Limb (tissue), 2 donors: ENCODE measurements around the gene TOMM20.

Experiments
- DNase-seq, 2 donors: peaks; one replicate each; pipeline ENCODE4 v3.0.0-alpha.2; 2016; ENCODE audit errors: extremely low spot score in 2 of 2

The TOMM20 gene

DNA sequence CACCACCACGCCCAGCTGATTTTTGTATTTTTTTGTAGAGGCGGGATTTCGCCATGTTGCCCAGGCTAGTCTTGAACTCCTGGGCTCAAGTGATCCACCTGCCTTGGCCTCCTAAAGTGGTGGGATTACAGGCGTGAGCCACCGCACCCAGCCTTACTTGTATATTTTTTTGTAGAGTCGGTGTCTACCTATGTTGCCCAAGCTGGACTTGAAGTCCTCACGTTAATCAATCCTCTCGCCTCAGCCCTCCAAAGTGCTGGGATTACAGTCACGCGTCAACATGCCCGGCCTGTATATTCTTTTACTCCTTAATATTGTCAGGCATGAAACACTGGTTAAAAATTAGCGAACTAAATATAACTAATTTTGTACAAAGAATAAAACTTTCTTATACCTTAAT is 5.5 kb upstream of the TOMM20 start:
- no peak for DNase-seq

DNA sequence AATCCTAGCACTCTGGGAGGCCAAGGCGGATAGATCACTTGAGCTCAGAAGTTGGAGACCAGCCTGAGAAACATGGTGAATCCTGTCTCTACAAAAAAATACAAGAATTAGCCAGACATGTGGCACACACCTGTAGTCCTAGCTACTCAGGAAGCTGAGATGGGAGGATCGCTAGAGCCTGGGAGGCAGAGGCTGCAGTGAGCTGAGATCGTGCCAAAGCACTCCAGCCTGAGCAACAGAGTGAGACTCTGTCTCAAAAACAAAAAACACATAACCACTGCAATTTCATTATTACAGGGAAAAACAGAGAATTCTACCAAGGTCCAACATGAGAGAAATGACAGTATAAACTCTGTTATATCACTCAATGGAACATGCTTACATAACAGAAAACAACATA is 4.4 kb upstream of the TOMM20 start:
- DNase-seq = no peak

DNA sequence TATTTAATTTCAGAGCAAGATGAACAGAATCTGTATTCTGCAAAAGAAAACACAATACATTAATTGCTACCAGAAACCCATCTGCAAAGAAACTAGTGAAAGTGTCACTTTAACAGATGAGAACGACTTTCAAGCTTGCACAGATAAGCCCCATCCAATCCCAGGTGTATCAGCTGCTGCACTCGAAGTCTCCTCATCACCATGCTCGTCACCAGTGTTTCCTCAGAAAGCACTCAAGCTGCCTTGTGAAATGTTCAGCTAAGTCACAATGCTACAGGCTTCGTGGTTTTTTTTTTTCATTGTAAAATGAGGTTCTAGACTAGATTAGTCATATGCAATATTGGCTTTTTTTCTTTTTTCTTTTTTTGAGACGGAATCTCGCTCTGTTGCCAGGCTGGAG is 3.3 kb upstream of the TOMM20 start:
- DNase-seq = no peak

DNA sequence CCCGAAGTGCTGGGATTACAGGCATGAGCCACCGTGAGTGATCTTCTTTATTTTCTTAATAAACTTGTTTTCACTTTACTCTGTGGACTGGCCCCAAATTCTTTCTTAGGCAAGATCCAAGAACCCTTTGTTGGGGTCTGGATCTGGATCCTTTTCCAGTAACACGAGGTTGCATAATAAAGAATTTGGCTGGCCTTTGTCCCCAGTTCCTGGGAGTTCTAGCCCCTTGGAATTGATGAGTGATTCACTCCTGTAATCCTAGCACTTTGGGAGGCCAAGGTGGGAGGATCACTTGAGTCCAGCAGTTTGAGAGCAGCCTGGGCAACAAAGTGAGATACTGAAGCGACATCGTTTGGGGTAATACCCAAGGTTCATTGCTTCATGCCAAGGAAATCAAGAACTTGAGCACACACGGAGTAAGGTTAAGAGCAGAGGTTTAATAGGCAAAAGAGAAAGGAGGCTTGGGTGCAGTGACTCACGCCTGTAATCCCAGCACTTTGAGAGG is 2.2 kb upstream of the TOMM20 start:
- no peak for DNase-seq

DNA sequence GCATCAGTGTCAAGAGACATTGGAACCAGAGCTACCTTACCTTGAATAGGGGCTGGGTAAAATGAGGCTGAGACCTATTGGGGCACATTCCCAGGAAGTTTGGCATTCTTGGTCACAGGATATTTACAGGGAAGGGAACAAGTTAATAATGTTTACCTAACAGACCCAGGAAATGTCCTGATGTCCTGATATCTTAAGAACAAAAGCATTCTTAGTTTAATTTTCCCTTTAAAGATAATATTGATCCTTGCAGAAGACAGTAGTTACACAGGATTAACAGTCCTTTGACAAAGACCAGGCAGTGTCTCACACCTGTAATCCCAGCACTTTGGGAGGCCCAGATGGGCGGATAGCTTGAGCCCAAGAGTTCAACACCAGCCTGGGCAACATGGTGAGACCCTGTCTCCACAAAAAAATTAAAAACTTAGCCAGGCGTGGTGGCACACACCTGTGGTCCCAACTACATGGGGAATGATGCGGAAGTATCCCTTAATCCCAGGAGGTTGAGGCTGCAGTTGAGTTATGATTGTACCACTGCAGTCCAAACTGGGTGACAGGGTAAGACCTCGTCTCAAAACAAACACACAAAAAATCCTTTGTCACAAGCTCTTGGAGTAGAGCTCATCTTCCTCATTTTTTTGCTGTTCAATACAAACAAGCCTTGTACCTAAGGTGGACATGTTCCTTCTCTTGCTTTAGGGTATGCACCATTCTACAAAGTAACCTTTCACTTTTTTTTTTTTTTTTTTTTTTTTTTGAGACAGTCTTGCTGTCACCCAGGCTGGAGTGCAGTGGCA is 1.3 kb upstream of the TOMM20 start:
- no peak for DNase-seq

DNA sequence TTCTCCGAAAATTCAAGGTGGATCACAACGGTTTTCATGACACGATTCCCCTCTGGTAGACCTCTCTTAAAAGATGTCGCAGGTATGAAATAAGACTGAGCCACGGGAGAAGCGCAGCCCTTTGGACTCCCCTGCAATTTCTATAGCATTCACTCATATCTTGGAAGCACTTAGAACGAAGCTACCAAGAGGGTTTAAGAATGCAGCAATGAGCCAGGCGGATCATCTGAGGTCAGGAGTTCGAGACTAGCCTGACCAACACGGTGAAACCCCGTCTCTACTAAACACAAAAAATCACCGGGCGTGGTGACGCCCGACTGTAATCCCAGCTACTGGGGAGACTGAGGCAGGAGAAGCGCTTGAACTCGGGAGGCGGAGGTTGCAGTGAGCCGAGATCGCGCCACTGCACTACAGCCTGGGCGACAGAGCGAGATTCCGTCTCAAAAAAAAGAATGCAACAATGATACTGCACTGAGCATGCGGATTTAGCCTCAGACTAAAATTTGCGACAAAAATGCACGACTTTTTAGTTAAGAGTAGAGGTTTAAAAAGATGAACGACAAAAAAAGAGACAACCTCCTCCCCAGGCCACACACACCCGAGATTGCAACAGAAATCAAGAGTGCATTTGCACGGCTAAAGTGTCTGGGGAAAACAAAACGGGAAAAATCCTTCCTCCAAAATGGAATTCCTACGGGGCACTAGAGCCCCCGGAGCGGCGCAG is 743 bp downstream of the TOMM20 start:
- no peak for DNase-seq

DNA sequence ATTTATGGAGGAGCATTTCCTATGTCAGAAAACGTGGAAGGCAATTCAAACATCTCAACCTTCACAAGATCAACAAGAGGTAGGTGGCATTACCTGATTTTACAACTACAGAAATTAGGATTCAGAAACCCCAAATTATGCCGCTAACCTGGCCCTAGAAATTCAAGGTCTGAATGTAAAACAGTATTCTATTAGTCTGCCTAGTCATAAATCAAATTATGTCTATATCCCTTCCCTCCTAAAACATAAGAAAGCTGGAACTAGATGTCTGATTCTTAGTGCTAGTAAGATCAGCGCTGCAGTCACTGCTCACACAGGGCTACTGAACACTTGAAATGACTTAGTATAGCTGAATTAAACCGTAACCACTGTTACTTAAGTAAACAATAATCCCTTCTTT is 1.4 kb downstream of the TOMM20 start:
- no peak for DNase-seq

DNA sequence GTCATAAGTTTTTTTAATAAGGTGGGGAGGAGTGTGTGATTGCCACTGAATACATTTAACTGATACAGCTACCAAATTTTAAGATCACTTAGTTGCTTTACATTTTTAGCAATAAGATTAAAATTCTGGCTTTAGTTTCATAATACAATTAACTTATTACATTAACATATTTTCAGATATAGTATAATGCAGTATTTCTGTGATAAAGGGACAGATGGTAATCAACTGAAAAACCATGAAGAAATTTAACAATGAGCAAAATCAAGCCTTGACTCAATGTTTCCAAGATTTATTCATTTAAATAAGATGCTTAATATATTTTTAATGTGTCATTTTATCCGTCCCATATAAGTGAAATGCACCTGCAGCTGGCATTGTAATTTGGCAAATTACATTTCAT is 4.0 kb downstream of the TOMM20 start:
- no peak for DNase-seq

DNA sequence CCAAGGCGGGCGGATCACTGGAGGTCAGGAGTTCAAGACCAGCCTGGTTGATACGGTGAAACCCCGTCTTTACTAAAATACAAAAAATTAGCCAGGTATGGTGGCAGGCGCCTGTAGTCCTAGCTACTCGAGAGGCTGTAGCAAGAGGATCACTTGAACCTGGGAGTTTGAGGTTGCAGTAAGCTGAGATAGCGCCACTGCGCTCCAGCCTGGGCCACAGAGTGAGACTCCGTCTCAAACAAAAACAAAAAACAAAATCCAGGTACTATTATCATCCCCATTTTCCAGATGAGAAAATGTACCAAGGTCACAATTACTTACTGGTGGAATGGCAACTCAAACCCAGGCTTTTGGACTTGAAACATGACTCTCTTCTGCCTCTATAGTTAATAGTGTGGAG is 4.5 kb downstream of the TOMM20 start:
- no peak for DNase-seq

DNA sequence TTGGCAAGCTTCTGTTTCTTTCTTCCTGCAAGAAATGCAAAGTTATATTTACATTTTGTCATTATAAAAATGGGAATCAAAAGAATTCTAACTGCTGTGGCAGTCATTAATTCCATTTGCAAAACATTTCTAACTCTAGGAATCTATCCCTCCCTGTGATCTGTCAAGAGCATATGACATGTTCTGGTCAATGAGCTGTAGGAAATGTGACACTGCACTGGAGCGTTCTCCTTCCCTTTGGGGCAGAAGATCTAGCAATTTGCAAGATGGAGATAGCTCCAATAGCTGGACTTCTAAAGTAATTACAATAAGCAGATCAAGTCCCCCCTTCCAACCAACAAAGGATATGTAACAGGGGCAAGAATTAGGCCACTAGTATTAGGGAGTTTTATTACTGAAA is 6.3 kb downstream of the TOMM20 start:
- no peak for DNase-seq

DNA sequence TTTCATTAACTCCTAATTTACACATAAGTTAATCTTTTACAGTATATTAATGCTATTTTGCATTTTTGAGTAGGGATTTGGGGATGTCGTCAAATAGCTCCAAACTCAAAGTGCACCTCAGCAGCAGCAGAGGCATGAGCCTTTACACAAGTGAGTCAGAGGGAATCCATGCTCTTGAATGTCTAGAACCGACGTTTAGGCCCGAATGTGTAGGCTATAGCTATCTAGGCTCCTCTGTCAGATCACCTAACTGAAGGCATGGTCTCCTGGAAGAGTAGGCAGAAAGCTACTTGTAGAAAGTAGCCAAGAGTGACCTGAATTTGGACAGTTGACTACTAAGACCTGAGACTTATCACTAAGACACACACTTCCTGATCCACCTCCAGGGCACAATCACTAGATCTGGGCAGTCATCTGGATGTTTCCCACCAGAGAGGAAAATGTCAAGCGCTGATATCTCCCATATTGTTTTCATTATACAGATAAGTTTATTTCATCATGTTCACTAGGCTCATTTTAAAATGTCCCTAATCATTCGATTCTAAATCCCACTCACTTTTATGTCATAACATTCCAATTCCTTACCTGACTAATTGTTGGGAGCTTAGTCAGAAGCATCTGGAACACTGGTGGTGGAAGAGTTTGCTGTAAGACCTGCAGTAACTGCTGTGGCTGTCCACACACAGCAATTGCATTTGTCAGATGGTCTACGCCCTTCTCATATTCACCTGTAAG is 15.3 kb downstream of the TOMM20 start:
- no peak for DNase-seq

DNA sequence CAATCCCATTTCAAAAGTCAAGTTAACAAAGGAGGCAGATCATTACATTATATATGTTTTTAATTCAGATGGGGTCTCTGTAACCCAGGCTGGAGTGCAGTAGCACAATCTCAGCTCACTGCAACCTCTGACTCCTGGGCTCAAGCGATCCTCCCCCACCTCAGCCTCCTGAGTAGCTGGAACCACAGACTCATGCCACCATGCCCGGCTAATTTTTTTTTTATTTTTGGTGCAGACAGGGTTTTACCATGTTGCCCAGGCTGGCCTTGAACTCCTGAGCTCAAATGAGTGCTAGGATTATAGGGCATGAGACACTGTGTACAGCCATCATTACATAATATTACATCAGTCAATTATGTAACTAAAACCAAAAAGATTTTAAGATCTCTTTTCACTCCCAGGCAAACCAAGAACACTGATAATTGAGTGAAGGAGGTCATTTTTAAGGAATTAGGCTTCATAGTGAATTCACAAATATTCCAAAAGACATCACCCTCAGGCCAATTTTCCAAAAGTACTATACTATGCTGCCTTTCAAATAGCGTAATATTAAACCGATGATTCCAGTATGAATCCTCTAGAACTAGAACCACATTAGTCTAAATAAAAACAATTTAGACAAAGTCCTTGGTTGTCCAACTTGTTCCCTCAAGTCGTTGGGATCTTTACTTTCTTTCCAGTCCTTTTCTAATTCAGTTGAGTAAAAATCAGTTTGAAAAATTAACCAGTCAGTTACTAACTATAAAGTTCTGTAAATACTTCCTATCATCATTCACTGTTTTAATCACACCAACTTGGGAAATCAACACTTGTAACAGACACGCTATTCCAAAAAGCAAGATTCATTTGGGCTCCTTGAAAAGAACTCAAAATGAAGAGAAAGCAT is 16.1 kb downstream of the TOMM20 start:
- no peak for DNase-seq

DNA sequence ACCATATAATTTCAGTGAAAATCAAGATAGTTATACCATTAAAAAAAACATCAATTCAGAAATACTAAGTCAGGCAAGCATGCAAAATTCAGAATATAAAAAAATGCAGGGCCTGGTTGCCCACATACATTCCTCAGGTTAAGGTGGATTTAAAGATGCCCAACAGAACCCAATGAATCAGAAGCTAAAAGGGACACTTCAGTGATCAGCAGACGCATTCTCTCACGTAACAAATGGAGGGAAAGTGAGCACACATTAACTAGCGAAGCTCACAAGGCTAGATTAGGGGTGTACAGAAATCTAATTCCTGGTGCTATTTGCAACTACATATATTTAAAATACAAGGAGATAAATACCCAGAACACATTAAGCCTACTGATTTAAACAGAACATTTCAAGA is 17.5 kb downstream of the TOMM20 start:
- no peak for DNase-seq

DNA sequence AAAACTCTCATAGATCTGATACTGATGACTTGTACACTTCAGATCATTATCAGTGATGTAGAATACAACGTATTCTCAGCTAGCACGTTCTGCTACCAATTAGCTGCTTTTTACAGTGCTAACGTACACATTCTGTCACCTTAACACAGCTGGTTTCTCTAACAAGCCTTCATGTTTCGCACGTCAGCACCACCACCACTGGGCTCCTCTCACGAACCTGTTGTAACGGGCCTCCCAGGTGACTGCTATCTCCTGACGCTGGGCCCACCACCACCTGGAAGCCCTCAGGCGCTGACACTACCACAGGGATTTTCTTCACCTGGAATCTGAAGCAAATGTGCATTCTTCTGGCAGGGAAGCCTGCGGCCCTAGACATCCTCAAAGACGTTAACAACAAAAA is 19.8 kb downstream of the TOMM20 start:
- DNase-seq = no peak

DNA sequence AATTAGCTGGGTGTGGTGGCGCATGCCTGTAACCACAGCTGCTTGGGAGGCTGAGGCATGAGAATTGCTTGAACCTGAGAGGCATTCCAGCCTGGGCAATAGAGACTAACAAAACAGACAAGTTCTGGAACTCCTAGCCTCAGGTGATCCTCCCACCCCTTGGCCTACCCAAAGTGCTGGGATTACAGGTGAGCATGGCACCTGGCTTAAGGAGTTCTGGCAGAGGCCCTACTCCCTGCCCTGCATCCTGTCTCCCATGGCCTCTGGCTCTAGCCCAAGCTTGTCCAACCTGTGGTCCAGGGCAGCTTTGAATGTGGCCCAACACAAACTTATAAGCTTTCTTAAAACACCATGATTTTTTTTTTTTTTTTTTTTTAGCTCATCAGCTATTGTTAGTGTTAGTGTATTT is 20.4 kb downstream of the TOMM20 start:
- no peak for DNase-seq

DNA sequence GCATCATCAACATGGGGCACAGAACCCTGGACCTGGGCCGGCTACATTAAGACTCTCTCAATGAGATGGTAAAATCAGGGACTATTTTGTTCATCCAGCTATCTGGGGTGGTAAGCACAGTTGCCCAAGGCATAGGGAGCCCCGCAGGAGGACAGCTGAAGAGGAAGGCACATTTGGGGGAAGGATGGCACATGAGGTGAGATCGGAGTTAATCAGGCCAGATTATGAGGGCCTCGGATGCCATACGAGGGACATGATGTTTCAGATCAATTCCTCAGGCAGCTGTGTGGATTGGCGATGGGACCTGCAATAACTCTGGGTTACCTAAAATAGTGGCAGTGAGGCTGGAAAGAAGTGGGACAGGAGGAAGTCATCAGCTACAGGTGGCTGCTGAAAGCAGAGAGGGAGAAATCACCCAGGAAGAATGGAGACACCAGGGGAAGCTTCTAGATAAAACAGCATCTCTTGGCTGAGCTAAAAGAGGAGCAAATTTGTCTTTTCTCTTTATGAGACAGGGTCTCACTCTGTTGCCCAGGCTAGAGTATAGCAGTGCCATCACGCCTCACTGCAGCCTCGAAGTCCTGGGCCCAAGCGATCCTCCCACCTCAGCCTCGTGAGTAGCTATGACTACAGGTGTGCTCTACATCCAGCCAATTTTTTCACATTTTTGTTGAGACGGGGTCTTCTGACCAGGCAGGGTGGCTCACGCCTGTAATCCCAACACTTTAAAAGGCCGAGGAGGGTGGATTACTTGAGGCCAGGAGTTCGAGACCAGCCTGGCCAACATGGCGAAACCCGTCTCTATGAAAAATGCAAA is 21.1 kb downstream of the TOMM20 start:
- no peak for DNase-seq

DNA sequence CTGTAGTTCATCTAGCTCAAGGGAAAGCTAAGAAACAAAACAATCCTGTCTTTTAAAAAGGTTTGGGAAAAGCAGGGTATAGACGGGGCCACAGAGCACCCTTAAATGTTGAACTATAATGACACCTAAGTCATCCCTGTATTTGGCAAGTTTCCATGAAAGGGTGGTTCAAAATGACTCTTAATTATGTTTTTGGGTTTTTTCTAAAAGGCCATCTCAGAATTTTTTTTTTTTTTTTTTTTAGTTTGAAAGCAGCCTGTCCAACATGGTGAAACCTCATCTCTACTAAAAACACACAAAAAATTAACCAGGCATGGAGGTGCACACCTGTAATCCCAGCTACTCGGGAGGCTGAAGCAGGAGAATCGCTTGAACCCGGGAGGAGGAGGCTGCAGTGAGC is 22.2 kb downstream of the TOMM20 start:
- no peak for DNase-seq

DNA sequence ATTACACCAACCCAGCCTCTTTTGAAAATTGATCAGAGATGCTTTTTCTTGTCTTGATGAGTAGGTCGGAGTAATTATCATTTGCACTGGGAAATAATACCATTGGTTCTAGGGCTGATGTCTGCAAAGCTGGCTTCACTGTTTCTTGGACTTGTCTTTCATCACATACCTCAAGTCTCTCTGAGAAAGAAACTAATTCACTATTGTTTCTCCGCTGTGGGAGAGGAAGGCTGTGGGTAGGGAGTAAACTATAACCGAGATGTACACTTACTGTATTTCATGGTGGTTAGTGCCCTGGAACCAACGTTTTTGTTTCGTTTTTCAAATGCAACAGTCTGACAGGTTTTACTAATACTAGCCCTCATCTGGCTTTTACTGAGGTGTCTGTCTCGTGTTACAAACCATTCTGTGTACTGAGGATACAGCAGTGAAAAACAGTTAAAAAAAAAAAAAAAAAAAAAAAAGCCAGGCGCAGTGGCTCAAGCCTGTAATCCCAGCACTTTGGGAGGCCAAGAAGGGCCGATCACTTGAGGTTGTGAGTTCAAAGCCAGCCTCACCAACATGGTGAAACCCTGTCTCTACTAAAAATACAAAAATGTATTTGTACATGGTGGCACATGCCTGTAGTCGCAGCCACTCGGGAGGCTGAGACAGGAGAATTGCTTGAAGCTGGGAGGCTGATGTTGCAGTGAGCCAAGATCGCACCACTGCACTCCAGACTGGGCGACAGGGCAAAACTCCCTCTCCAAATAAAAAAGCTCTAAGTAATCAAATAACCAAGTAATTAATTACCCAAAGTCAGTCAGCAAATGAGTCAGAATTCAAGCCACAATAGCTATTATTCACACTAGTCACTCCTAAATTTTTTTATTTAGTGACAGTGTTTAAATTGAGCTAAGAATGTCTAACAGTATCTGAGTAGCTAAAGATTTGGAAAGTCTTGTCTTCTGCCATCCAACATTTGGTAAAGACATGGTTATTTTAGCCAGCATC is 23.3 kb downstream of the TOMM20 start:
- no peak for DNase-seq

DNA sequence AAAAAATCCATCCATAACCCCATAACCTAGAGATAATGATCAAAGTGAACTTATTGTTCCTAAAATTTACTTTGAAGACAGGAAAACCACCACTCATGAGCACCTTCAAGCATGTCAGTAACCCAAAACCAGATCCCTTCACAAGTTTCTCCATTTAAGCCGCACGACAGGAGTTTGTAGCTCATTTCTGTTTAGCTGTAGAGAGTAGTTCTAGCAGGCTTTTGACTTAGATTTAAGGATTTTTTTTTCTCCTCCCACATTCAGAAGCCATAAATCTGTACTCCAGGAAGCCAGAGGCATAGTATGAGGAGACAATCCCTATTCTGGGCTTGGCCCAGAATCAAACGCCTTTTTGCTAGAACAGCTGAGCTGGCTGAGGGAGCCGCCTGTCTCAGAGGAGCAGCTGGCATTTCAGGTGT is 25.6 kb downstream of the TOMM20 start:
- DNase-seq = no peak
